Measurements from ENCODE around the gene GALNT2. TPM values are rescaled to one million over a fixed set of nuclear protein-coding genes. Genes with fewer than 3 reads are reported as not detected.

Gene GALNT2
- total and polyA plus RNA-seq, 9 of the 15 experiments (the other 6 are each of a cell fraction or from before 2014, with no cell fraction given) = 1.6 to 106 (median 51.9) TPM

- no peaks in the 10 kb centered on the region for H3K79me2 ChIP-seq (ENCODE audit: control insufficient read depth, insufficient read depth, low read length)
- POLR2A ChIA-PET = interaction anchor here (0.6 kb wide), 1 partner anchor 698 kb away, joined by 3 read pairs; no protein-coding TSS in a partner anchor
- in situ Hi-C loops (cut with MboI) = loop anchor here (25.0 kb wide), 1 partner anchor 598 kb away; no protein-coding TSS in a partner anchor
- BruUV-seq (replicated peaks) = no TSS peak
- peak overlapping the region; percentile 22; the same call in 1 of the 2 replicates for H3K4me2 ChIP-seq (ENCODE audit: insufficient read depth, low read length)
- H3K4me1 ChIP-seq (replicated peaks in 1 of 2; ENCODE audit: control insufficient read depth in 2 of 2, insufficient read depth in 2 of 2, low read length in 2 of 2) = no peaks in the 10 kb centered on the region
- no peaks in the 10 kb centered on the region for H4K20me1 ChIP-seq (replicated peaks; ENCODE audit: control insufficient read depth, insufficient read depth, low read length)
- 0 out of 2 replicates have a peak overlapping the region, but pooled peaks have one; percentile 18 for H2AFZ ChIP-seq (ENCODE audit: low read depth, low read length)
- H3K9me3 ChIP-seq (replicated peaks; ENCODE audit: control insufficient read depth, insufficient read depth, low read depth, low read length) = no peaks in the 10 kb centered on the region
- peak; percentile 95 for ATAC-seq
- H3K9ac ChIP-seq (ENCODE audit: insufficient read depth in 1 of 2, low read depth in 2 of 2, low read length in 2 of 2) = no peak overlapping the region
- no peaks in the 10 kb centered on the region for H3K36me3 ChIP-seq (ENCODE audit: control insufficient read depth, insufficient read depth, low read length)
- CTCF ChIA-PET (ENCODE audit: low intra/inter-chr PET ratio) = interaction anchor here (0.5 to 2.4 kb wide), 10 partner anchors 15 to 1052 kb away, joined by 3 to 14 read pairs (median 4); no protein-coding TSS in a partner anchor
- H3K4me3 ChIP-seq = no peak overlapping the region
- H3K27ac ChIP-seq (ENCODE audit: extremely low read depth, low read depth, low read length) = no peak overlapping the region
- peak; percentile 99 for FAIRE-seq
- intact Hi-C loops (cut with micrococcal nuclease) = loop anchor here (1.0 to 2.0 kb wide), 3 partner anchors 595 to 1052 kb away; no protein-coding TSS in a partner anchor
- no peaks in the 10 kb centered on the region for H3K9me1 ChIP-seq (ENCODE audit: control insufficient read depth, insufficient read depth, low read length)
- peaks cover 30 to 49% of the 10 kb centered on the region in 2 experiments for H3K27me3 ChIP-seq (ENCODE audit: control insufficient read depth in 2 of 2, insufficient read depth in 2 of 2, low read length in 2 of 2)
- WGBS (ENCODE audit: insufficient coverage, low coverage, missing lambda C conversion rate) = 11% methylated on average over 14 of the region's 14 CpGs
- peak; percentile 88 to 92 (median 90) for DNase-seq (ENCODE audit: extremely low read depth in 1 of 4, low spot score in 3 of 4)
- TF ChIP-seq SAP30 (IDR thresholded peaks at IDR 0.05; ENCODE audit: borderline replicate concordance, insufficient read depth, low read depth, low read length, poor library complexity, severe bottlenecking) (no peak), HDAC8 (tag; IDR thresholded peaks at IDR 0.05) (no peak), SMARCB1 (IDR thresholded peaks at IDR 0.05; ENCODE audit: insufficient read length, low read depth) (no peak), SP1 (CRISPR knock-in tag; IDR thresholded peaks at IDR 0.05) (no peak), CBX3 (IDR thresholded peaks at IDR 0.05; ENCODE audit: borderline replicate concordance in 1 of 2, low read length in 2 of 2) (peak in 1 of 2 experiments; percentile 71; a peak in 1 of 3 replicates), CTCF (IDR thresholded peaks at IDR 0.05 in 2 of 3, conservative IDR thresholded peaks at IDR 0.05 in 1 of 3; ENCODE audit: insufficient read depth in 2 of 3, low read depth in 1 of 3, low read length in 3 of 3) (peak; percentile 87 to 97 (median 95)), KDM2B (CRISPR knock-in tag; IDR thresholded peaks at IDR 0.05) (0 out of 2 replicates have a peak, but pooled peaks have one; percentile 59), ZSCAN32 (CRISPR knock-in tag; IDR thresholded peaks at IDR 0.05) (0 out of 2 replicates have a peak, but pooled peaks have one; percentile 36), JUND (IDR thresholded peaks at IDR 0.05; ENCODE audit: borderline replicate concordance, low read depth, low read length) (peak; percentile 12; the same call in 1 of the 2 replicates), JUND (tag; IDR thresholded peaks at IDR 0.05; ENCODE audit: borderline replicate concordance, low read depth, low read length) (no peak; the same call in 2 of the 3 replicates), MAZ (CRISPR knock-in tag; conservative IDR thresholded peaks at IDR 0.05 in 1 of 2, IDR thresholded peaks at IDR 0.05 in 1 of 2) (peak; percentile 57 to 69; a peak in 3 of 4 replicates)
These were observed 243.5 kb downstream of the GALNT2 start for GRCh38 chr1:230310381-230311163.

Data from K562 (cell line).